Renal cortex interstitium (tissue), 15 donors: ENCODE data around the gene FLNA. TPM values are rescaled to one million over a fixed set of nuclear protein-coding genes. Genes with fewer than 3 reads are reported as not detected.

Experiments
- DNase-seq, 11 donors: peaks; one replicate each; pipeline ENCODE4 v3.0.0-alpha.2; 2013; ENCODE audit warnings: low read depth in 9 of 11, low spot score in 4 of 11; ENCODE audit errors: extremely low read depth in 1 of 11
- long read RNA-seq, 16 experiments: transcript quantifications; one replicate each; lab custom pipeline, GENCODE V29; 2026
- polyA plus RNA-seq, 3 donors: library from polyadenylated mRNA; unstranded; fragments of 120-200 nt; gene quantifications; one replicate each; pipeline ENCODE4 v1.2.1, GENCODE V29; 2013; ENCODE audit not compliant: insufficient read length in 3 of 3

The FLNA gene, protein sequence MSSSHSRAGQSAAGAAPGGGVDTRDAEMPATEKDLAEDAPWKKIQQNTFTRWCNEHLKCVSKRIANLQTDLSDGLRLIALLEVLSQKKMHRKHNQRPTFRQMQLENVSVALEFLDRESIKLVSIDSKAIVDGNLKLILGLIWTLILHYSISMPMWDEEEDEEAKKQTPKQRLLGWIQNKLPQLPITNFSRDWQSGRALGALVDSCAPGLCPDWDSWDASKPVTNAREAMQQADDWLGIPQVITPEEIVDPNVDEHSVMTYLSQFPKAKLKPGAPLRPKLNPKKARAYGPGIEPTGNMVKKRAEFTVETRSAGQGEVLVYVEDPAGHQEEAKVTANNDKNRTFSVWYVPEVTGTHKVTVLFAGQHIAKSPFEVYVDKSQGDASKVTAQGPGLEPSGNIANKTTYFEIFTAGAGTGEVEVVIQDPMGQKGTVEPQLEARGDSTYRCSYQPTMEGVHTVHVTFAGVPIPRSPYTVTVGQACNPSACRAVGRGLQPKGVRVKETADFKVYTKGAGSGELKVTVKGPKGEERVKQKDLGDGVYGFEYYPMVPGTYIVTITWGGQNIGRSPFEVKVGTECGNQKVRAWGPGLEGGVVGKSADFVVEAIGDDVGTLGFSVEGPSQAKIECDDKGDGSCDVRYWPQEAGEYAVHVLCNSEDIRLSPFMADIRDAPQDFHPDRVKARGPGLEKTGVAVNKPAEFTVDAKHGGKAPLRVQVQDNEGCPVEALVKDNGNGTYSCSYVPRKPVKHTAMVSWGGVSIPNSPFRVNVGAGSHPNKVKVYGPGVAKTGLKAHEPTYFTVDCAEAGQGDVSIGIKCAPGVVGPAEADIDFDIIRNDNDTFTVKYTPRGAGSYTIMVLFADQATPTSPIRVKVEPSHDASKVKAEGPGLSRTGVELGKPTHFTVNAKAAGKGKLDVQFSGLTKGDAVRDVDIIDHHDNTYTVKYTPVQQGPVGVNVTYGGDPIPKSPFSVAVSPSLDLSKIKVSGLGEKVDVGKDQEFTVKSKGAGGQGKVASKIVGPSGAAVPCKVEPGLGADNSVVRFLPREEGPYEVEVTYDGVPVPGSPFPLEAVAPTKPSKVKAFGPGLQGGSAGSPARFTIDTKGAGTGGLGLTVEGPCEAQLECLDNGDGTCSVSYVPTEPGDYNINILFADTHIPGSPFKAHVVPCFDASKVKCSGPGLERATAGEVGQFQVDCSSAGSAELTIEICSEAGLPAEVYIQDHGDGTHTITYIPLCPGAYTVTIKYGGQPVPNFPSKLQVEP (N-terminal part only)
- 100 to 1,000 TPM; 412 to 595 (median 545) TPM for polyA plus RNA-seq
- long read RNA-seq, donor 1, transcript FLNA-209 (3 exons, 1,026 nt) = major isoform, 9 of 67 reads
- long read RNA-seq, donor 1, partial matches to known transcripts = 54 of 67 reads
- long read RNA-seq, donor 1, other reads (novel, unspliced or antisense) = 0 of 67 reads
- long read RNA-seq, donor 2, transcript FLNA-209 (3 exons, 1,026 nt) = major isoform, 7 of 179 reads
- long read RNA-seq, donor 2, partial matches to known transcripts = 142 of 179 reads
- long read RNA-seq, donor 2, other reads (novel, unspliced or antisense) = 28 of 179 reads
- long read RNA-seq, donor 3, full-length matches to known transcripts = 12 of 1,648 reads
- long read RNA-seq, donor 3, partial matches to known transcripts = 1,508 of 1,648 reads
- long read RNA-seq, donor 3, other reads (novel, unspliced or antisense) = 128 of 1,648 reads
- long read RNA-seq, donor 4, full-length matches to known transcripts = 7 of 2,599 reads
- long read RNA-seq, donor 4, partial matches to known transcripts = 2,505 of 2,599 reads
- long read RNA-seq, donor 4, other reads (novel, unspliced or antisense) = 87 of 2,599 reads
- long read RNA-seq, donor 5, full-length matches to known transcripts = 24 of 4,553 reads
- long read RNA-seq, donor 5, partial matches to known transcripts = 4,369 of 4,553 reads
- long read RNA-seq, donor 5, other reads (novel, unspliced or antisense) = 160 of 4,553 reads
- long read RNA-seq, donor 6, transcript FLNA-209 (3 exons, 1,026 nt) = major isoform, 11 of 102 reads
- long read RNA-seq, donor 6, partial matches to known transcripts = 88 of 102 reads
- long read RNA-seq, donor 6, other reads (novel, unspliced or antisense) = 0 of 102 reads
- long read RNA-seq, donor 7, transcript FLNA-209 (3 exons, 1,026 nt) = major isoform, 8 of 58 reads
- long read RNA-seq, donor 7, partial matches to known transcripts = 43 of 58 reads
- long read RNA-seq, donor 7, other reads (novel, unspliced or antisense) = 0 of 58 reads
- long read RNA-seq, donor 8, full-length matches to known transcripts = 13 of 4,683 reads
- long read RNA-seq, donor 8, partial matches to known transcripts = 4,554 of 4,683 reads
- long read RNA-seq, donor 8, other reads (novel, unspliced or antisense) = 116 of 4,683 reads
- long read RNA-seq, donor 9, transcript FLNA-209 (3 exons, 1,026 nt) = major isoform, 6 of 85 reads
- long read RNA-seq, donor 9, partial matches to known transcripts = 74 of 85 reads
- long read RNA-seq, donor 9, other reads (novel, unspliced or antisense) = 5 of 85 reads
- long read RNA-seq, donor 10, partial matches to known transcripts = 69 of 75 reads
- long read RNA-seq, donor 10, other reads (novel, unspliced or antisense) = 0 of 75 reads
- long read RNA-seq, donor 11, transcript FLNA-209 (3 exons, 1,026 nt) = major isoform, 5 of 83 reads
- long read RNA-seq, donor 11, partial matches to known transcripts = 37 of 83 reads
- long read RNA-seq, donor 11, other reads (novel, unspliced or antisense) = 41 of 83 reads
- long read RNA-seq, donor 12, partial matches to known transcripts = 12 of 45 reads
- long read RNA-seq, donor 12, other reads (novel, unspliced or antisense) = 28 of 45 reads
- long read RNA-seq, donor 13, transcript FLNA-209 (3 exons, 1,026 nt) = major isoform, 16 of 5,230 reads
- long read RNA-seq, donor 13, transcript FLNA-213 (3 exons, 430 nt) = minor isoform, 5 of 5,230 reads
- long read RNA-seq, donor 13, partial matches to known transcripts = 5,037 of 5,230 reads
- long read RNA-seq, donor 13, other reads (novel, unspliced or antisense) = 171 of 5,230 reads
- long read RNA-seq, donor 14, partial matches to known transcripts = 3,133 of 3,246 reads
- long read RNA-seq, donor 14, other reads (novel, unspliced or antisense) = 110 of 3,246 reads
- long read RNA-seq, donor 15, partial matches to known transcripts = 19 of 21 reads
- long read RNA-seq, donor 15, other reads (novel, unspliced or antisense) = 0 of 21 reads
- long read RNA-seq, donor 16, full-length matches to known transcripts = 19 of 175 reads
- long read RNA-seq, donor 16, partial matches to known transcripts = 156 of 175 reads
- long read RNA-seq, donor 16, other reads (novel, unspliced or antisense) = 0 of 175 reads

DNA sequence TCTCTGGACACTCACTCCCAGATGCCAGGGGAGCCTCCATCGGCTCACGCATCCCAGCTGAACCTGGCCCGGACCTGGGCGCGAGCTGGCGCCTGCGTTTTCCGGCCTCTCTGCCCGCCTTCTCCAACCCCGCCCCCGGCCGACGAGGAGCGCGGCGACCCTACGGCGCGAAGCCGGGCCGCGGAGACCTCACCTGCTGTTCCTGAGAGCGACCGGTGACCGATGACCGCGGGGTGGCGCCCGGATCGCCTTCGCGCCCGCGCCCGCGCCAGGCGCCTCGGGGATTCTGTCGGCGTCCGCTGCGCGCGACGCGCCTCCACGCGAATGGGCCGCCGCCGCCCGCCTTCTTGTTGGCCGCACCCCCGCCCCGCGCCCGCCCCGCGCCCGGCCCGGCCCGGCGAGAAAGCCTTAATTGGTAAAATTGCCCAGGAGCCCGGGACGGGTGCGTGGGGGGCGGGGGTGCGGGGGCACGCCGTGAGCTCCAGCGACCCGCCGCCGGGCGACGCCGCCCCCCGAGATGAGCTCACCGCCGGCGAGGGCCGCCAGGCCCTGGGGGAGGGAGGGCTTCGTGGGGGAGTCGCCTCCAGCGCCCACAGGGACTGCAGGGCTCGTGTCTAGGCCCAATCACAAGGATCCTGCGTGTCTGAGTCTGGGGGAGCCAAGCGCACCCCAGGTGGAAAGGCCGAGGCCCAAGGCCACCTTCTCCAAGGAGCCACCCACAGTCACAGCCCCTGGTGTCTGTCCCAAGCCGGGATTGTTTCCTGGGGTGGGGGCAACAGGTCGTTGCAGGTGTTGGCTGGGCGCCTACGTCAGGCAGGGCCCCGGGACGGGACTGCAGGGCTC, at the start of gene FLNA:
Gene FLNA, minus strand, starts transcription at position 322 of the 843 bp plus-strand sequence. CDS start 3,389 bp downstream, outside the sequence.
- no peak for DNase-seq

DNA sequence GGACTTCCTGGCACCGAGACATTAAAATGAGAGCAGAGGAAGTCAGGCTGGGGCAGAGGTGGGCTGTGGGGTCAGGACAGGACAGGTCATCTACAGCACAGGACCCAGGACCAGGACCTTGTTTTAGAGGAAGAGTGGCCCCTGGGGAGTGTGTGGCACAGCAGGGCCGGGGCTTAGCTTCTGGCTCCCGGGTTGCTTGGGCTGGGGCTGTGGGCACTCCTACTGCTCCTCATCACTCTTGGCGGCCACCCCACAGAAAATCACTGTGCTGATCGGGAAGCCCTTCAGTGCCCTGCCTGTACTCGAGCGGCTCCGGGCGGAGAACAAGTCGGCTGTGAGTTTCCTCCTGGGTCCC, 45.9 kb upstream of the FLNA start:
- DNase-seq = no peak

DNA sequence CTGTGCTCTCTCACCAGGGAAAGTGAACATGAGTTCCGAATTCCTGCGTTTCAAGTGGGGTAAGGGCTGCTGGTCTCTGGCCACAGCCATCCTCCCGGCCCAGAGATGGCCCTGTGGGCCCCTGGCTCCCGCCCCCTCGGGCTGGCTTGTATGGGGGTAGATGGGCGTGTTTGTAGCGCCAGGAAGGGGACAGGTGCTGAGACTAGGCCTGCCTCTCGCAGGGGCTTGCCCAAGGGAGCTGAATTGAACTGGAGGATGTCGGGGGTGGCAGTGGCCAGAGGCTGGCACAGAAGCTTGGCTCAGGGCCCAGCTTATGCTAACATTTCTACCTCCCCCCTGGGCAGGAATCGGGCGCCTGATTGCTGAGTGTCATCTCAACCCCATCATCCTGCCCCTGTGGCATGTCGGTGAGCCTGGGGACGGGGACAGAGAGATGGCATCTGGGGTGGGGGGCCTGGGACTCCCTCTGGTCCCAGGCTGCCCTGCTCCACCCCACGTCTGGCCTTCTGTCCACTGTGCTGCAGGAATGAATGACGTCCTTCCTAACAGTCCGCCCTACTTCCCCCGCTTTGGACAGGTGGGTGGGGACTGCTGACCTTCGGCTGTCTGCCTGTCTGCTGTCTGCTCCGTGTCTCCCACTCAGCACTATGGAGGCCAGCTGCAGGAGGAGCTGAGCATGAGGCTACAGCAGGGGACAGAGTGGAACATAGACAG, 45.4 kb upstream of the FLNA start:
- no peak for DNase-seq

DNA sequence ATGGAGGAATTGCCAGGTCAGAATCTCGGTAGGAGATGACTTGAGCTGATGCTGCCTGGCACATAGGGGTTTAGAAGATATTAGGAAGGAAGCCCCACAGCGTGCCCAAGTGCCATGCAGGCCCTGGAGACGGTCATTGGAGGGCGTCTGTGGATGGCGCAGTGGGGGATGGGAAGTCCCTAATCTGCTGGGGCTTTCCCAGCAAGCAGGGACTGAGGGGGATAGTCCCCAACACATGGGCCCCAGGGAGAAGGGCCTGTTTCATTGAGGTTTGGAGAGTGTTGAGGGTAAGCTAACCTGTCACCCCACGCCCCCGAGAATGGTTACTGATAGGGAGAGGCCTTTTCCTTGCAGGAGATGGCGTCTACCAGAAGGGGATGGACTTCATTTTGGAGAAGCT, 44.8 kb upstream of the FLNA start:
- DNase-seq = no peak

DNA sequence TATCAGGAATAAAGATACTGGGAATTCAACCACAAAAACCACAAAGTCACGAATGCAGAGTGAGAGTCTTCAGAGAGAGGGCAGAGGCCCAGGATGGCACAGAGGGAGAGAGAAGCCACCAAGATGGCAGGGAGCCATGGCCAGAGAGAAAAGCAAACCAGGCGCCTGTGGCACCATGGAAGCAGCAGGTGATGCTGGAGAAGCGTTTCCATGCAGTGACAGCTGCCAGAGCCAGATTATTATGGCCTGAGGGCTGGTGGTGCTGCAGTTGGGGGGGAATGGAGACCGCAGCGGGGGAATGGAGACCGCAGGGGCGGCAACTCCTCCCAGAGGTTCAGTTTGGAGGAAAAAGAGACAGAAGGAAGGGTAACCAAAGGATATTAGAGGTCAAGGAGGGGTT, 42.7 kb upstream of the FLNA start:
- no peak for DNase-seq

GRCh38 chrX:154413142-154413541, 38.7 kb upstream of the FLNA start:
- DNase-seq = no peak

- no peak for DNase-seq
Measured at GRCh38 chrX:154412468-154412867, 38.0 kb upstream of the FLNA start.

- DNase-seq = peak in 1 of 11 donors; percentile 49
Measured at GRCh38 chrX:154411981-154412340, 37.5 kb upstream of the FLNA start.

DNA sequence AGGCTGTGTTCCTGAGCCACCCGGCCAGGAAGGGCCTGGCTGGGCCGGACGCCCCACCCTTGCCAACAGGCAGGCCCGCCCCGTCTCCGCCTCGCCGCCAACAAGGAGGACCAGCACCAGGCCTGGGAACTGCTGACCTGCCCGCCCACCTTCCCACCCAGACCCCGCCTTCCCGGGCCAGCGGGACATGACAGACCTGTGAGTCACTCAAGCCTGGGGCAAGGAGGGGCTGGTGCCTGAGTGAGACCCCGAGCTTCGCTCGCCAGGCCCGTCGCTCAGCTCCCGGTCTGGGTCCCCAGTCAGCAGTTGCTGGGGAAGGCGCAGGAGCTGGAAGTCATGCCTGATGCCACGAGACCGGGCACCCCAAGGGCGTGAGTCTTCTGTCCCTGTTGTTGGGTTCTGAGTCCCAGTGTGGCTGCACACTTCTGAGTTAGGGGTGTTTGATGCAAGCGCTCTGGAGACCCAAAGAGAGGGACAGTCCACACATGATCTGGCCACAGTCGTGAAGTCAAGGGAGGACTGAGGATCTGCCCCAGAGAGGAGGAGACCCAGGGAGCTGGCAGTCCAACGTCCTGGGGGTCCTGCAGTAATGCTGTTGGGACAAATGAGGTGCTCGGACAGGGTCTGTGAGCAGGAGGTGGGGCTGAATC, 34.9 kb upstream of the FLNA start, which contains the start of gene DNASE1L1:
Gene DNASE1L1, minus strand, starts transcription at position 33 of the 650 bp plus-strand sequence. CDS start 3,686 bp downstream, outside the sequence.
- no peak for DNase-seq

- DNase-seq = no peak
Measured at GRCh38 chrX:154408659-154409221, 34.3 kb upstream of the FLNA start.

DNA sequence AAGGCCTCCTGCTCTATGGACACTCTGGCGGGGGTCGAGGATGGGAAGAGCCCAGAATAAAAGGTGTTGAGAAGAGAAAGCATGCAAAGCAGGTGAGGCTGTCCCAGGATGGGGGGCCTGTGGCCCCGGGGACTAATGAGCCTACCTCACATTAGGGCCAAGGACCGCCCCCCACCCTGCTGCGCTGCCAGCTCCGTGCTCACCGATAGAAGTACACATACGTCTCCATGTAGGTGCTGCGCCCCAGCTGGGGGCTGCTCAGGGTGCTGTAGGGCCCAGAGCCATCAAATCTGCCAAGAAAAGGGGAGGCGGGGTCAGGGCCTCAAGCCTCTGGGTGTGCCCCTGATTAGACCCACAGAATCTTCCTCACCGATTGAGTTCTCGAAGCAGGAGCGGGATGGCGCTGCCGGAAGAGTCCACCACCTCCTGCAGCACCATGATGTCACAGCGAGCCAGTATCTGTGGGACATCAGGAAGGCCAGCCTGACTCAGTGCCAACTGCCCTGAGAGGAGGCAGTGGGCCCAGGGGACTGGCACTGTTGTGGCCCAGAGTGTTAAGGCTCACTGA, 30.3 kb upstream of the FLNA start:
- DNase-seq = no peak

DNA sequence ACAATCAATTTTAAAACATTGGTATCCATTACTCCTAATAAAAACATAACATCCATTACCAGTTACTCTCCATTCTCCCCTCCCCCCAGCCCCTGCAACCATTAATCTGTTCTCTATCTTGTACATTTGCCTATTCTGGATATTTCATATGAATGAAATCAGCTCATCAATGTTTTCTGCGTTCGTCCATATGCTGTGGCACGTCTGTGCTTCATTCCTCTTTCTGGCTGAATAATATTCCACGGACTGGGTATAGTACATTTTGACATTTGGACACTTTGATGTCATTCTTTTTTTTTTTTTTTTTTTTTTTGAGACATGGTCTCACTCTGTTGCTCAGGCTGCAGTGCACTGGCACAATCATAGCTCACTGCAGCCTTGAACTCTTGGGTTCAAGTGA, 29.4 kb upstream of the FLNA start:
- no peak for DNase-seq

DNA sequence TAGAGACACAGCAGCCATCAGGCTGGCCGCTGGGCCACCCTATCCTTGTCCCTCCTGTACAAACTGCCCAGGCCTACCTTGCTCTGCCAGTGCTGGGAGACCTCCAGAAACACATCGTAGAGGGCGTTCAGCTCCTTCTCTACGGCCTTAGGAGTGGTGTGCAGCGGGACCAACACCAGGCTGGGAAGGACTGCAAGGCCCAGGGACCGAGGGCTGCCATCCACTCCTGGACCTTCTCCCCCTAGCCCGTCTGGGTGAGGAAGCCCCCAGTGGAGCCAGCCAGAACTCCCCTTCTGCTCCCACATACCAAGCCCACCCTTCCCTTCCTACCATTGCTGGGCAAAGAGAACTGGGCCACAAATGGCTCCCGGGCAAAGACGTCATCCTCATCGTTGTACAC, 28.8 kb upstream of the FLNA start:
- no peak for DNase-seq
